ENCODE measurements around the gene MEI1. TPM values are rescaled to one million over a fixed set of nuclear protein-coding genes. Genes with fewer than 3 reads are reported as not detected.
A peak's percentile ranks its signal among the peaks of the same experiment; 100 is the strongest.

Gene MEI1
- total RNA-seq, 5 donors from 2014 or later (not counting 1 experiment from before 2014, with no cell fraction given), result 52.7 to 89.2 (median 72.9) TPM

- ChIA-PET POLR2A (interaction anchor here in 1 of 2 donors (0.6 kb wide), 1 partner anchor 122 kb away, joined by 3 read pairs; no protein-coding TSS in a partner anchor), CTCF (interaction anchor here (1.0 to 2.5 kb wide), 5 partner anchors 35 to 211 kb away, joined by 3 to 17 read pairs (median 10); partner anchors contain the start of gene CCDC134 (in 1 of the 2))
- H3K4me3 ChIP-seq (ENCODE audit: control insufficient read depth in 1 of 2, extremely low read depth in 1 of 2, low read length in 1 of 2), result no peak overlapping the region
- H3K27ac ChIP-seq (ENCODE audit: low read length), result no peak overlapping the region
- peaks cover 0 to 4% of the 10 kb centered on the region in 2 experiments for H3K4me1 ChIP-seq (ENCODE audit: control insufficient read depth in 1 of 2, extremely low read depth in 1 of 2, insufficient read depth in 2 of 2, low read length in 2 of 2)
- H3K36me3 ChIP-seq (ENCODE audit: control insufficient read depth in 2 of 2, extremely low read depth in 1 of 2, insufficient read depth in 1 of 2, low read length in 1 of 2), result no peaks in the 10 kb centered on the region
- no peaks in the 10 kb centered on the region for H3K9me3 ChIP-seq
- peaks cover 0 to 7% of the 10 kb centered on the region in 2 experiments for H3K27me3 ChIP-seq (replicated peaks in 1 of 2; ENCODE audit: control insufficient read depth in 2 of 2, extremely low read depth in 1 of 2, insufficient read depth in 2 of 2, low read length in 1 of 2)
- H3K4me1 Mint-ChIP-seq, result peaks cover 0 to 5% (median 3%) of the 10 kb centered on the region in 3 donors
- H3K27me3 Mint-ChIP-seq, result peaks cover 3 to 11% of the 10 kb centered on the region in 2 donors
- DNase-seq (no peak), ATAC-seq (replicated peaks in 1 of 4) (no peak)
- H3K27ac Mint-ChIP-seq, result no peak overlapping the region
- no peak overlapping the region for H3K4me3 Mint-ChIP-seq
- H3K36me3 Mint-ChIP-seq, result no peaks in the 10 kb centered on the region
- WGBS (ENCODE audit: insufficient coverage), result 63% methylated on average over 2 of the region's 3 CpGs
- no peaks in the 10 kb centered on the region for H3K9me3 Mint-ChIP-seq
Observed at GRCh38 chr22:41745968-41746367, 46.7 kb downstream of the MEI1 start.

- H3K27ac ChIP-seq (ENCODE audit: low read length), result no peak overlapping the region
- peaks cover 0 to 11% of the 10 kb centered on the region in 2 experiments for H3K27me3 ChIP-seq (replicated peaks in 1 of 2; ENCODE audit: control insufficient read depth in 2 of 2, extremely low read depth in 1 of 2, insufficient read depth in 2 of 2, low read length in 1 of 2)
- H3K4me1 ChIP-seq (ENCODE audit: control insufficient read depth in 1 of 2, extremely low read depth in 1 of 2, insufficient read depth in 2 of 2, low read length in 2 of 2), result peaks cover 0 to 4% of the 10 kb centered on the region in 2 experiments
- H3K36me3 Mint-ChIP-seq, result no peaks in the 10 kb centered on the region
- H3K4me3 Mint-ChIP-seq, result no peak overlapping the region
- DNase-seq, result peak; percentile 4 to 78 (median 33)
- peaks cover 0 to 5% (median 3%) of the 10 kb centered on the region in 3 donors for H3K4me1 Mint-ChIP-seq
- no peaks in the 10 kb centered on the region for H3K9me3 ChIP-seq
- H3K27me3 Mint-ChIP-seq, result peaks cover 3 to 11% of the 10 kb centered on the region in 2 donors
- H3K4me3 ChIP-seq (ENCODE audit: control insufficient read depth in 1 of 2, extremely low read depth in 1 of 2, low read length in 1 of 2), result no peak overlapping the region
- peak; percentile 82 to 94 (median 84) for ATAC-seq (replicated peaks in 1 of 4)
- WGBS (ENCODE audit: insufficient coverage), result no CpG with 5 or more reads among the region's 3 CpGs
- H3K9me3 Mint-ChIP-seq, result no peaks in the 10 kb centered on the region
- ChIA-PET POLR2A (interaction anchor here (0.6 kb wide), 2 partner anchors 121 to 178 kb away, joined by 3 to 7 read pairs; no protein-coding TSS in a partner anchor), CTCF (interaction anchor here (0.5 to 2.5 kb wide), 13 partner anchors 15 to 210 kb away, joined by 3 to 17 read pairs (median 3); partner anchors contain the start of genes CCDC134 (in 1 of the 2) and SNU13 (in 1 of the 2))
- H3K27ac Mint-ChIP-seq, result no peak overlapping the region
- H3K36me3 ChIP-seq (ENCODE audit: control insufficient read depth in 2 of 2, extremely low read depth in 1 of 2, insufficient read depth in 1 of 2, low read length in 1 of 2), result no peaks in the 10 kb centered on the region
Observed at GRCh38 chr22:41746567-41747400, 47.5 kb downstream of the MEI1 start.

GRCh38 chr22:41752011-41752970 is 53.0 kb downstream of the MEI1 start:
- H3K4me3 Mint-ChIP-seq, result no peak overlapping the region
- no peaks in the 10 kb centered on the region for H3K9me3 ChIP-seq
- peaks cover 3 to 6% of the 10 kb centered on the region in 2 donors for H3K27me3 Mint-ChIP-seq
- H3K36me3 ChIP-seq (ENCODE audit: control insufficient read depth in 2 of 2, extremely low read depth in 1 of 2, insufficient read depth in 1 of 2, low read length in 1 of 2), result no peaks in the 10 kb centered on the region
- H3K4me3 ChIP-seq (ENCODE audit: control insufficient read depth in 1 of 2, extremely low read depth in 1 of 2, low read length in 1 of 2), result no peak overlapping the region
- H3K27ac ChIP-seq (ENCODE audit: low read length), result no peak overlapping the region
- no peaks in the 10 kb centered on the region for H3K4me1 ChIP-seq (ENCODE audit: control insufficient read depth in 1 of 2, extremely low read depth in 1 of 2, insufficient read depth in 2 of 2, low read length in 2 of 2)
- peaks cover 0 to 7% of the 10 kb centered on the region in 2 experiments for H3K27me3 ChIP-seq (replicated peaks in 1 of 2; ENCODE audit: control insufficient read depth in 2 of 2, extremely low read depth in 1 of 2, insufficient read depth in 2 of 2, low read length in 1 of 2)
- H3K36me3 Mint-ChIP-seq, result no peaks in the 10 kb centered on the region
- ChIA-PET POLR2A (no interaction called here), CTCF (interaction anchor here (0.5 to 0.7 kb wide), 3 partner anchors 148 to 688 kb away, joined by 3 to 5 read pairs (median 3); no protein-coding TSS in a partner anchor)
- ATAC-seq (replicated peaks in 1 of 4) (no peak), DNase-seq (no peak)
- no peaks in the 10 kb centered on the region for H3K4me1 Mint-ChIP-seq
- WGBS (ENCODE audit: insufficient coverage), result 83% methylated on average over 1 of the region's 5 CpGs
- no peak overlapping the region for H3K27ac Mint-ChIP-seq
- H3K9me3 Mint-ChIP-seq, result no peaks in the 10 kb centered on the region

GRCh38 chr22:41753984-41754383 is 54.7 kb downstream of the MEI1 start:
- H3K4me3 ChIP-seq (ENCODE audit: control insufficient read depth in 1 of 2, extremely low read depth in 1 of 2, low read length in 1 of 2), result no peak overlapping the region
- H3K9me3 ChIP-seq, result no peaks in the 10 kb centered on the region
- peaks cover 0 to 7% of the 10 kb centered on the region in 2 experiments for H3K27me3 ChIP-seq (replicated peaks in 1 of 2; ENCODE audit: control insufficient read depth in 2 of 2, extremely low read depth in 1 of 2, insufficient read depth in 2 of 2, low read length in 1 of 2)
- DNase-seq (no peak), ATAC-seq (replicated peaks in 1 of 4) (no peak)
- no peaks in the 10 kb centered on the region for H3K36me3 ChIP-seq (ENCODE audit: control insufficient read depth in 2 of 2, extremely low read depth in 1 of 2, insufficient read depth in 1 of 2, low read length in 1 of 2)
- no peak overlapping the region for H3K4me3 Mint-ChIP-seq
- no peaks in the 10 kb centered on the region for H3K9me3 Mint-ChIP-seq
- H3K27me3 Mint-ChIP-seq, result peaks cover 3 to 6% of the 10 kb centered on the region in 2 donors
- no peaks in the 10 kb centered on the region for H3K4me1 ChIP-seq (ENCODE audit: control insufficient read depth in 1 of 2, extremely low read depth in 1 of 2, insufficient read depth in 2 of 2, low read length in 2 of 2)
- WGBS (ENCODE audit: insufficient coverage), result 50% methylated on average over 2 of the region's 2 CpGs
- no peaks in the 10 kb centered on the region for H3K36me3 Mint-ChIP-seq
- no peaks in the 10 kb centered on the region for H3K4me1 Mint-ChIP-seq
- no peak overlapping the region for H3K27ac ChIP-seq (ENCODE audit: low read length)
- CTCF ChIA-PET, result no interaction called here
- no peak overlapping the region for H3K27ac Mint-ChIP-seq
- POLR2A ChIA-PET, result no interaction called here

GRCh38 chr22:41757502-41757901 is 58.2 kb downstream of the MEI1 start:
- no peak for DNase-seq
- POLR2A ChIA-PET, result no interaction called here
- Mint-ChIP-seq H3K4me3 (no peak overlapping the region), H3K27me3 (no peaks in the 10 kb centered on the region), H3K27ac (no peak overlapping the region), H3K4me1 (no peaks in the 10 kb centered on the region), H3K36me3 (no peaks in the 10 kb centered on the region), H3K9me3 (no peaks in the 10 kb centered on the region)
- no peak overlapping the region for H3K4me3 ChIP-seq (ENCODE audit: control insufficient read depth in 1 of 2, extremely low read depth in 1 of 2, low read length in 1 of 2)
- H3K4me1 ChIP-seq (ENCODE audit: control insufficient read depth in 1 of 2, extremely low read depth in 1 of 2, insufficient read depth in 2 of 2, low read length in 2 of 2), result no peaks in the 10 kb centered on the region
- ATAC-seq (replicated peaks in 1 of 4), result no peak
- H3K36me3 ChIP-seq (ENCODE audit: control insufficient read depth in 2 of 2, extremely low read depth in 1 of 2, insufficient read depth in 1 of 2, low read length in 1 of 2), result no peaks in the 10 kb centered on the region
- WGBS (ENCODE audit: insufficient coverage), result 100% methylated on average over 1 of the region's 5 CpGs
- H3K9me3 ChIP-seq, result no peaks in the 10 kb centered on the region
- no peaks in the 10 kb centered on the region for H3K27me3 ChIP-seq (replicated peaks in 1 of 2; ENCODE audit: control insufficient read depth in 2 of 2, extremely low read depth in 1 of 2, insufficient read depth in 2 of 2, low read length in 1 of 2)
- CTCF ChIA-PET, result no interaction called here
- no peak overlapping the region for H3K27ac ChIP-seq (ENCODE audit: low read length)

- no peak overlapping the region for H3K4me3 Mint-ChIP-seq
- Histone ChIP-seq H3K4me3 (ENCODE audit: control insufficient read depth in 1 of 2, extremely low read depth in 1 of 2, low read length in 1 of 2) (no peak overlapping the region), H3K4me1 (ENCODE audit: control insufficient read depth in 1 of 2, extremely low read depth in 1 of 2, insufficient read depth in 2 of 2, low read length in 2 of 2) (no peaks in the 10 kb centered on the region), H3K27ac (ENCODE audit: low read length) (no peak overlapping the region), H3K27me3 (replicated peaks in 1 of 2; ENCODE audit: control insufficient read depth in 2 of 2, extremely low read depth in 1 of 2, insufficient read depth in 2 of 2, low read length in 1 of 2) (no peaks in the 10 kb centered on the region), H3K36me3 (ENCODE audit: control insufficient read depth in 2 of 2, extremely low read depth in 1 of 2, insufficient read depth in 1 of 2, low read length in 1 of 2) (no peaks in the 10 kb centered on the region), H3K9me3 (no peaks in the 10 kb centered on the region)
- H3K27ac Mint-ChIP-seq, result no peak overlapping the region
- no peaks in the 10 kb centered on the region for H3K9me3 Mint-ChIP-seq
- WGBS (ENCODE audit: insufficient coverage), result no CpG with 5 or more reads among the region's 2 CpGs
- ATAC-seq (replicated peaks in 1 of 4), result no peak
- no peaks in the 10 kb centered on the region for H3K36me3 Mint-ChIP-seq
- no peaks in the 10 kb centered on the region for H3K27me3 Mint-ChIP-seq
- CTCF ChIA-PET, result no interaction called here
- H3K4me1 Mint-ChIP-seq, result peaks cover 0 to 3% (median 0%) of the 10 kb centered on the region in 3 donors
- POLR2A ChIA-PET, result no interaction called here
- DNase-seq, result no peak
Observed at GRCh38 chr22:41758231-41758630, 58.9 kb downstream of the MEI1 start.
